ENCODE results near the gene NPM3. TPM values are rescaled to one million over a fixed set of nuclear protein-coding genes. Genes with fewer than 3 reads are reported as not detected.

NPM3 gene
- total RNA-seq, 4 donors from 2014 or later, result 11.4 to 28.2 (median 21.8) TPM

- ATAC-seq, result no peak
- H3K4me3 ChIP-seq, result no peak overlapping the region
- no peaks in the 10 kb centered on the region for H3K4me1 ChIP-seq
- TF ChIP-seq EP300 (IDR thresholded peaks at IDR 0.05) (no peak), POLR2AphosphoS5 (IDR thresholded peaks at IDR 0.05) (no peak), POLR2A (IDR thresholded peaks at IDR 0.05) (no peak), CTCF (IDR thresholded peaks at IDR 0.05) (no peak)
- no peak overlapping the region for H3K27ac ChIP-seq
- H3K27me3 ChIP-seq, result peaks cover 20% of the 10 kb centered on the region
- H3K9me3 ChIP-seq, result no peaks in the 10 kb centered on the region
- H3K36me3 ChIP-seq, result no peaks in the 10 kb centered on the region
- 62 to 85% methylated on average over 3 of the region's 3 CpGs for WGBS, 2 donors (ENCODE audit: low coverage in 1 of 2)
Measured at GRCh38 chr10:101752241-101752640, 31.0 kb downstream of the NPM3 start.

- no peak overlapping the region for H3K4me3 ChIP-seq
- no peak for ATAC-seq
Measured at GRCh38 chr10:101749047-101750016, 33.9 kb downstream of the NPM3 start.

GRCh38 chr10:101748496-101748895, 34.8 kb downstream of the NPM3 start:
- Histone ChIP-seq H3K9me3 (no peaks in the 10 kb centered on the region), H3K27ac (no peak overlapping the region), H3K36me3 (no peaks in the 10 kb centered on the region), H3K4me1 (no peaks in the 10 kb centered on the region), H3K4me3 (no peak overlapping the region), H3K27me3 (peaks cover 6% of the 10 kb centered on the region)
- no peak for TF ChIP-seq POLR2A (IDR thresholded peaks at IDR 0.05)
- 71% methylated on average over 1 of the region's 3 CpGs; no CpG with 5 or more reads in 1 of the 2 donors for WGBS, 2 donors (ENCODE audit: low coverage in 1 of 2)
- no peak for ATAC-seq

More at GRCh38 chr10:101749047-101750016, 33.9 kb downstream of the NPM3 start:
- Histone ChIP-seq H3K27ac (no peak overlapping the region), H3K4me1 (no peaks in the 10 kb centered on the region), H3K36me3 (no peaks in the 10 kb centered on the region), H3K9me3 (no peaks in the 10 kb centered on the region), H3K27me3 (peaks cover 11% of the 10 kb centered on the region)
- TF ChIP-seq POLR2AphosphoS5 (IDR thresholded peaks at IDR 0.05) (no peak), CTCF (IDR thresholded peaks at IDR 0.05) (no peak), EP300 (IDR thresholded peaks at IDR 0.05) (no peak), POLR2A (IDR thresholded peaks at IDR 0.05) (no peak)
- WGBS, 2 donors (ENCODE audit: low coverage in 1 of 2), result 64 to 73% methylated on average over 13 of the region's 19 CpGs

- H3K36me3 ChIP-seq, result no peaks in the 10 kb centered on the region
- no peak overlapping the region for H3K27ac ChIP-seq
- no peaks in the 10 kb centered on the region for H3K9me3 ChIP-seq
- peaks cover 17% of the 10 kb centered on the region for H3K27me3 ChIP-seq
- no peak overlapping the region for H3K4me3 ChIP-seq
- 51 to 58% methylated on average over 7 to 9 of the region's 9 CpGs for WGBS, 2 donors (ENCODE audit: low coverage in 1 of 2)
- no peaks in the 10 kb centered on the region for H3K4me1 ChIP-seq
- ATAC-seq, result no peak
- TF ChIP-seq POLR2AphosphoS5 (IDR thresholded peaks at IDR 0.05), result no peak
Measured at GRCh38 chr10:101745074-101745696, 38.1 kb downstream of the NPM3 start.

- Histone ChIP-seq H3K9me3 (no peaks in the 10 kb centered on the region), H3K27me3 (peaks cover 25% of the 10 kb centered on the region), H3K4me1 (no peaks in the 10 kb centered on the region), H3K36me3 (no peaks in the 10 kb centered on the region), H3K4me3 (no peak overlapping the region), H3K27ac (no peak overlapping the region)
- no peak for TF ChIP-seq POLR2A (IDR thresholded peaks at IDR 0.05)
- no peak for TF ChIP-seq CTCF (IDR thresholded peaks at IDR 0.05)
- TF ChIP-seq POLR2AphosphoS5 (IDR thresholded peaks at IDR 0.05), result no peak
- 66 to 86% methylated on average over 2 to 3 of the region's 3 CpGs for WGBS, 2 donors (ENCODE audit: low coverage in 1 of 2)
- no peak for ATAC-seq
Measured at GRCh38 chr10:101744267-101744666, 39.0 kb downstream of the NPM3 start.
